ENCODE measurements around the gene KIF9.

DNA sequence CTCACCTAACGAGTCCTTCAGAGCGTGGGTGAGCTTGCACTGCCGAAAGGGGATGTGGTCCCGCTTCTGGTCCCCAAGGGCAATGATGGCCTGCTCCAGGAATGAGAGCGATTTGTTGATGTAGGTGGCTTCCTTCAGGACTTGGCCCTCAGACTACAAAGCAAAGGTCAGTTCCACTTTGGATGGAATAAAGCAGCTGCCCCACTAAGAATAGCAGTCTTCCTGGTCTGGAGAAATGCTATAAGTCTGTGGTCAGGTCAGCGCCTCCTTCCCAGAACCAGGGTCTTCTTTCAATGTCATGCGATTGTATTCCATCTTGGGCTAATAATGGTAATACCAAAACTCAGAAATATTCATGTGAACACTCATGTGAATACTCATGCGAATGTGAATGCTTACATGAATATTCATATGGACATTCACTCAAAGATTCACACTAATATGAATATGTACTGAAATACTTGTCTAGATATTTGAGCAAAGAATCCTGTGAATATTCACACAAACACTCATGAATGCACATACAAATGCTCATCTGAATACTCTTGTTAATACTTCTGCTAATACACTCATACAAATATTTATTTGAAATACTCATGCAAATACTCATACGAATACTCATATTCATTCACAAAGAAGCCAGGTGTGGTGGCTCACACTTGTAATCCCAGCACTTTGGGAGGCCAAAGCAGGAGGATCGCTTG lies 16.7 kb downstream of the KIF9 start:
- TF ChIP-seq EZH2 (IDR thresholded peaks at IDR 0.05) = no peak
- no peak for TF ChIP-seq POLR2A (IDR thresholded peaks at IDR 0.05; ENCODE audit: borderline replicate concordance, extremely low read depth, insufficient read depth, insufficient read length)
- TF ChIP-seq, protein P1, sequence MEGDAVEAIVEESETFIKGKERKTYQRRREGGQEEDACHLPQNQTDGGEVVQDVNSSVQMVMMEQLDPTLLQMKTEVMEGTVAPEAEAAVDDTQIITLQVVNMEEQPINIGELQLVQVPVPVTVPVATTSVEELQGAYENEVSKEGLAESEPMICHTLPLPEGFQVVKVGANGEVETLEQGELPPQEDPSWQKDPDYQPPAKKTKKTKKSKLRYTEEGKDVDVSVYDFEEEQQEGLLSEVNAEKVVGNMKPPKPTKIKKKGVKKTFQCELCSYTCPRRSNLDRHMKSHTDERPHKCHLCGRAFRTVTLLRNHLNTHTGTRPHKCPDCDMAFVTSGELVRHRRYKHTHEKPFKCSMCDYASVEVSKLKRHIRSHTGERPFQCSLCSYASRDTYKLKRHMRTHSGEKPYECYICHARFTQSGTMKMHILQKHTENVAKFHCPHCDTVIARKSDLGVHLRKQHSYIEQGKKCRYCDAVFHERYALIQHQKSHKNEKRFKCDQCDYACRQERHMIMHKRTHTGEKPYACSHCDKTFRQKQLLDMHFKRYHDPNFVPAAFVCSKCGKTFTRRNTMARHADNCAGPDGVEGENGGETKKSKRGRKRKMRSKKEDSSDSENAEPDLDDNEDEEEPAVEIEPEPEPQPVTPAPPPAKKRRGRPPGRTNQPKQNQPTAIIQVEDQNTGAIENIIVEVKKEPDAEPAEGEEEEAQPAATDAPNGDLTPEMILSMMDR (IDR thresholded peaks at IDR 0.05 in 2 of 3, conservative IDR thresholded peaks at IDR 0.05 in 1 of 3; ENCODE audit: borderline replicate concordance in 1 of 3, insufficient read depth in 1 of 3, low read depth in 2 of 3, low read length in 2 of 3) = no peak
- no peak for TF ChIP-seq POLR2AphosphoS5 (IDR thresholded peaks at IDR 0.05; ENCODE audit: low read depth, low read length)
- no peak for TF ChIP-seq SP1 (IDR thresholded peaks at IDR 0.05; ENCODE audit: low read depth)
- no peak for TF ChIP-seq CEBPB (IDR thresholded peaks at IDR 0.05; ENCODE audit: low read depth)
- TF ChIP-seq YY1 (IDR thresholded peaks at IDR 0.05; ENCODE audit: extremely low read depth, insufficient replicate concordance, low read depth, low read length) = no peak
- TF ChIP-seq, protein P2, sequence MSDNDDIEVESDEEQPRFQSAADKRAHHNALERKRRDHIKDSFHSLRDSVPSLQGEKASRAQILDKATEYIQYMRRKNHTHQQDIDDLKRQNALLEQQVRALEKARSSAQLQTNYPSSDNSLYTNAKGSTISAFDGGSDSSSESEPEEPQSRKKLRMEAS (IDR thresholded peaks at IDR 0.05) = no peak
